HepG2 (cell line): ENCODE results near the gene GH2. TPM values are rescaled to one million over a fixed set of nuclear protein-coding genes. Genes with fewer than 3 reads are reported as not detected.
A peak's percentile ranks its signal among the peaks of the same experiment; 100 is the strongest.

ENCODE experiments used
- GTF2F1 ChIP-seq: fragments of 150-350 bp; IDR thresholded peaks from 2 replicates; pipeline ENCODE4 v1.6.1; 2014; ENCODE audit warnings: low read length
- HINFP ChIP-seq: sonication (generic); formaldehyde crosslinking; IDR thresholded peaks from 2 replicates; pipeline ENCODE4 v1.4.0; 2020; ENCODE audit warnings: low read depth, mild to moderate bottlenecking, missing genetic modification reagents
- HNRNPLL ChIP-seq: fragments of 200-400 bp; formaldehyde crosslinking; IDR thresholded peaks from 2 replicates; pipeline ENCODE4 v1.6.1; 2017; ENCODE audit warnings: mild to moderate bottlenecking, low read depth, low read length; ENCODE audit not compliant: poor library complexity, severe bottlenecking
- HOXA9 ChIP-seq: sonication (generic); formaldehyde crosslinking; IDR thresholded peaks from 2 replicates; pipeline ENCODE4 v1.8.1; 2022; ENCODE audit warnings: missing genetic modification reagents, mild to moderate bottlenecking, moderate library complexity, borderline replicate concordance
- KAT7 ChIP-seq: IDR thresholded peaks from 2 replicates; pipeline ENCODE4 v1.6.1; 2018; ENCODE audit warnings: borderline replicate concordance, missing compliant biosample characterization
- MAFK ChIP-seq, 2 experiments: IDR thresholded peaks in 1 of 2; conservative IDR thresholded peaks in 1 of 2; 2 replicates each; pipeline ENCODE4 v1.6.1; 2011; ENCODE audit warnings: improper control_type of control experiment in 2 of 2, low read length in 2 of 2
- MEIS1 ChIP-seq: sonication (generic); formaldehyde crosslinking; IDR thresholded peaks from 2 replicates; pipeline ENCODE4 v1.9.0; 2021; ENCODE audit warnings: mild to moderate bottlenecking, missing genetic modification reagents, moderate library complexity, borderline replicate concordance
- MTF2 ChIP-seq: sonication (generic); formaldehyde crosslinking; IDR thresholded peaks from 2 replicates; pipeline ENCODE4 v1.5.0; 2020; ENCODE audit warnings: missing genetic modification reagents, borderline replicate concordance
- NFATC3 ChIP-seq: sonication (generic); formaldehyde crosslinking; IDR thresholded peaks from 2 replicates; pipeline ENCODE4 v1.5.1; 2020; ENCODE audit warnings: mild to moderate bottlenecking, missing genetic modification reagents
- PATZ1 ChIP-seq: sonication (generic); formaldehyde crosslinking; IDR thresholded peaks from 2 replicates; pipeline ENCODE4 v1.4.0; 2020; ENCODE audit warnings: missing genetic modification reagents
- RBAK ChIP-seq: sonication (generic); formaldehyde crosslinking; IDR thresholded peaks from 2 replicates; pipeline ENCODE4 v1.5.1; 2020; ENCODE audit warnings: mild to moderate bottlenecking, missing genetic modification reagents
- RXRB ChIP-seq: IDR thresholded peaks from 2 replicates; pipeline ENCODE4 v1.6.1; 2016; ENCODE audit warnings: borderline replicate concordance, missing genetic modification reagents, missing compliant biosample characterization
- TBL1XR1 ChIP-seq: fragments of 150-350 bp; IDR thresholded peaks from 2 replicates; pipeline ENCODE4 v1.6.1; 2014; ENCODE audit warnings: borderline replicate concordance, low read length; ENCODE audit not compliant: partially characterized antibody
- TEAD3 ChIP-seq: optimal IDR thresholded peaks from 2 replicates; pipeline ENCODE3; 2016; ENCODE audit warnings: borderline replicate concordance
- THAP7 ChIP-seq: sonication (generic); formaldehyde crosslinking; IDR thresholded peaks from 2 replicates; pipeline ENCODE4 v1.8.1; 2023; ENCODE audit warnings: mild to moderate bottlenecking, missing genetic modification reagents
- TSC22D2 ChIP-seq: sonication (generic); formaldehyde crosslinking; IDR thresholded peaks from 2 replicates; pipeline ENCODE4 v1.5.1; 2020; ENCODE audit warnings: missing genetic modification reagents, mild to moderate bottlenecking, borderline replicate concordance
- ZFP36 ChIP-seq: fragments of 150-350 bp; IDR thresholded peaks from 2 replicates; pipeline ENCODE4 v1.6.1; 2018; ENCODE audit warnings: borderline replicate concordance, low read length, low read depth; ENCODE audit not compliant: partially characterized antibody
- ZMYM2 ChIP-seq: sonication (generic); formaldehyde crosslinking; IDR thresholded peaks from 2 replicates; pipeline ENCODE4 v1.8.0; 2022; ENCODE audit warnings: mild to moderate bottlenecking, missing genetic modification reagents
- ZNF264 ChIP-seq: sonication (generic); formaldehyde crosslinking; IDR thresholded peaks from 2 replicates; pipeline ENCODE4 v1.4.0; 2020; ENCODE audit warnings: missing genetic modification reagents
- ZNF724P ChIP-seq: sonication (generic); formaldehyde crosslinking; IDR thresholded peaks from 2 replicates; pipeline ENCODE4 v1.8.0; 2022; ENCODE audit warnings: missing genetic modification reagents, borderline replicate concordance
- polyA plus RNA-seq, 8 experiments: library from polyadenylated mRNA; depleted of rRNA in 3 of 8; stranded (reverse) in 7 of 8; unstranded in 1 of 8; fragments of >200 nt; fragmentation: Illumina TruSeq in 4 of 8; extraction: Trizol in 4 of 8; gene quantifications; 2 replicates each; pipeline versions ENCODE4 v1.2.1 to v1.2.3, GENCODE V29; 2011 to 2016; ENCODE audit warnings: low read depth in 4 of 8, missing spikeins in 1 of 8, mixed read lengths in 1 of 8; ENCODE audit not compliant: insufficient read depth in 1 of 8
- total RNA-seq, 5 experiments: library from RNA; depleted of rRNA; stranded (reverse); fragments of >200 nt; fragmentation: Illumina TruSeq; extraction: Trizol; gene quantifications; 2 replicates each; pipeline ENCODE4 v1.2.3, GENCODE V29; 2016; ENCODE audit warnings: low read depth in 1 of 5
- TF ChIP-seq, protein P1 (sequence below): sonication (generic); formaldehyde crosslinking; IDR thresholded peaks from 2 replicates; pipeline ENCODE4 v1.8.0; 2023; ENCODE audit warnings: mild to moderate bottlenecking, missing genetic modification reagents
- TF ChIP-seq, protein P2 (sequence below), 2 experiments: sonication (generic) in 1 of 2; formaldehyde crosslinking in 1 of 2; IDR thresholded peaks; 2 replicates each; pipeline versions ENCODE4 v1.4.0 to v1.6.1; 2018 to 2020; ENCODE audit warnings: missing genetic modification reagents in 2 of 2, borderline replicate concordance in 1 of 2, low read depth in 1 of 2, mild to moderate bottlenecking in 1 of 2, missing biosample characterization in 1 of 2

The GH2 gene
- total and polyA plus RNA-seq, 2 of the 13 experiments (the other 11 are each of a cell fraction or from before 2014, with no cell fraction given): not detected

DNA sequence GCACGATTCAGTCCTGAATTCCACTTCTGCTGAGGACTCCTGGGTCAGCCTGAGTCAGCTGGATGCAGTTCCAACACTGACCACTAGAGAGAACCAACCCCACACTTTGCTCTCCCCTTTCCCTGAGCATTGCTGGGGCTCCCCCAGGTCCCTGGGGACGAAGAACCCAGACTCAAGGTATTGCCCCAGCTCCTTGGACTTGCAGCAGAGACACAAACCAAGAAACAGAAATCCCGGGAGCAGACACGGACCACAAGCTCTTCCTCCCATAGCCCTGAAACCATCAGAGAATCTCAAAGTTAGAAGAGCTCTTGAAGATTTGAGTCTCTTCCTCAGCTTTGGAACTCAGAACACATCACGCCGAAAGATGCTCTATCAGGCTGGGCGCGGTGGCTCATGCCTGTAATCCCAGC lies 37.6 kb upstream of the GH2 start (continued):
- TF ChIP-seq, protein P1, sequence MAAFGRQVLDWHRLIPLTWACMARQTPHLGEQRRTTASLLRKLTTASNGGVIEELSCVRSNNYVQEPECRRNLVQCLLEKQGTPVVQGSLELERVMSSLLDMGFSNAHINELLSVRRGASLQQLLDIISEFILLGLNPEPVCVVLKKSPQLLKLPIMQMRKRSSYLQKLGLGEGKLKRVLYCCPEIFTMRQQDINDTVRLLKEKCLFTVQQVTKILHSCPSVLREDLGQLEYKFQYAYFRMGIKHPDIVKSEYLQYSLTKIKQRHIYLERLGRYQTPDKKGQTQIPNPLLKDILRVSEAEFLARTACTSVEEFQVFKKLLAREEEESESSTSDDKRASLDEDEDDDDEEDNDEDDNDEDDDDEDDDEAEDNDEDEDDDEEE (CRISPR knock-in tag): 0 out of 2 replicates have a peak, but pooled peaks have one; percentile 64
- no peak for TF ChIP-seq ZMYM2 (CRISPR knock-in tag)
- peak; percentile 14 for TF ChIP-seq TEAD3 (CRISPR knock-in tag)
- TF ChIP-seq, protein P2, sequence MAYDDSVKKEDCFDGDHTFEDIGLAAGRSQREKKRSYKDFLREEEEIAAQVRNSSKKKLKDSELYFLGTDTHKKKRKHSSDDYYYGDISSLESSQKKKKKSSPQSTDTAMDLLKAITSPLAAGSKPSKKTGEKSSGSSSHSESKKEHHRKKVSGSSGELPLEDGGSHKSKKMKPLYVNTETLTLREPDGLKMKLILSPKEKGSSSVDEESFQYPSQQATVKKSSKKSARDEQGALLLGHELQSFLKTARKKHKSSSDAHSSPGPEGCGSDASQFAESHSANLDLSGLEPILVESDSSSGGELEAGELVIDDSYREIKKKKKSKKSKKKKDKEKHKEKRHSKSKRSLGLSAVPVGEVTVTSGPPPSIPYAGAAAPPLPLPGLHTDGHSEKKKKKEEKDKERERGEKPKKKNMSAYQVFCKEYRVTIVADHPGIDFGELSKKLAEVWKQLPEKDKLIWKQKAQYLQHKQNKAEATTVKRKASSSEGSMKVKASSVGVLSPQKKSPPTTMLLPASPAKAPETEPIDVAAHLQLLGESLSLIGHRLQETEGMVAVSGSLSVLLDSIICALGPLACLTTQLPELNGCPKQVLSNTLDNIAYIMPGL (CRISPR knock-in tag; IDR thresholded peaks at IDR 0.05; ENCODE audit: borderline replicate concordance in 1 of 2, low read depth in 1 of 2): peak in 1 of 2 experiments; percentile 28; a peak in 1 of 4 replicates
- TF ChIP-seq GTF2F1: no peak
- TF ChIP-seq ZFP36: no peak
- no peak for TF ChIP-seq ZNF724P (CRISPR knock-in tag)
- TF ChIP-seq HINFP (CRISPR knock-in tag): no peak
- TF ChIP-seq TSC22D2 (CRISPR knock-in tag): peak; percentile 68; the same call in 1 of the 2 replicates
- TF ChIP-seq MAFK (conservative IDR thresholded peaks at IDR 0.05 in 1 of 2, IDR thresholded peaks at IDR 0.05 in 1 of 2; ENCODE audit: low read length in 2 of 2): peak in 1 of 2 experiments; percentile 31; a peak in 1 of 4 replicates
- TF ChIP-seq MTF2 (CRISPR knock-in tag): no peak
- no peak for TF ChIP-seq THAP7 (CRISPR knock-in tag)
- no peak for TF ChIP-seq MEIS1 (CRISPR knock-in tag)
- TF ChIP-seq KAT7 (CRISPR knock-in tag): no peak
- TF ChIP-seq TBL1XR1: no peak
- no peak for TF ChIP-seq HOXA9 (CRISPR knock-in tag)
- TF ChIP-seq RBAK: no peak
- TF ChIP-seq NFATC3 (CRISPR knock-in tag): no peak
- TF ChIP-seq HNRNPLL: no peak
- TF ChIP-seq RXRB: peak; percentile 44; the same call in 1 of the 2 replicates
- peak; percentile 72 for TF ChIP-seq PATZ1 (CRISPR knock-in tag)
- TF ChIP-seq ZNF264 (CRISPR knock-in tag): no peak
